ENCODE measurements around the gene C1QTNF8. TPM values are rescaled to one million over a fixed set of nuclear protein-coding genes. Genes with fewer than 3 reads are reported as not detected.

C1QTNF8 gene
- total RNA-seq (not detected), polyA plus RNA-seq (not detected)
- long read RNA-seq, donor 1 = 0 reads
- long read RNA-seq, donor 2 = 0 reads
- long read RNA-seq, donor 3 = 0 reads

GRCh38 chr16:1096169-1097082 lies at the start of gene C1QTNF8:
Gene C1QTNF8 (minus strand): TSS chr16:1096244. CDS start chr16:1094922, 1,322 bp downstream.
- H3K4me3 ChIP-seq = no peak within 1 kb of the TSS
- TF ChIP-seq, protein P1, sequence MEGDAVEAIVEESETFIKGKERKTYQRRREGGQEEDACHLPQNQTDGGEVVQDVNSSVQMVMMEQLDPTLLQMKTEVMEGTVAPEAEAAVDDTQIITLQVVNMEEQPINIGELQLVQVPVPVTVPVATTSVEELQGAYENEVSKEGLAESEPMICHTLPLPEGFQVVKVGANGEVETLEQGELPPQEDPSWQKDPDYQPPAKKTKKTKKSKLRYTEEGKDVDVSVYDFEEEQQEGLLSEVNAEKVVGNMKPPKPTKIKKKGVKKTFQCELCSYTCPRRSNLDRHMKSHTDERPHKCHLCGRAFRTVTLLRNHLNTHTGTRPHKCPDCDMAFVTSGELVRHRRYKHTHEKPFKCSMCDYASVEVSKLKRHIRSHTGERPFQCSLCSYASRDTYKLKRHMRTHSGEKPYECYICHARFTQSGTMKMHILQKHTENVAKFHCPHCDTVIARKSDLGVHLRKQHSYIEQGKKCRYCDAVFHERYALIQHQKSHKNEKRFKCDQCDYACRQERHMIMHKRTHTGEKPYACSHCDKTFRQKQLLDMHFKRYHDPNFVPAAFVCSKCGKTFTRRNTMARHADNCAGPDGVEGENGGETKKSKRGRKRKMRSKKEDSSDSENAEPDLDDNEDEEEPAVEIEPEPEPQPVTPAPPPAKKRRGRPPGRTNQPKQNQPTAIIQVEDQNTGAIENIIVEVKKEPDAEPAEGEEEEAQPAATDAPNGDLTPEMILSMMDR (IDR thresholded peaks at IDR 0.05) = no peak
- no peak for TF ChIP-seq POLR2A (IDR thresholded peaks at IDR 0.05)
- H3K4me1 ChIP-seq = peaks cover 0 to 38% (median 15%) of the 10 kb centered on the region in 12 donors
- peak within 1 kb of the TSS in 10 of 12 donors; percentile 75 to 92 (median 86) for H3K27ac ChIP-seq
- no peaks in the 10 kb centered on the region for H3K36me3 ChIP-seq
- H3K27me3 ChIP-seq = peaks cover 0 to 32% (median under 1%) of the 10 kb centered on the region in 9 donors
- no peaks in the 10 kb centered on the region for H3K9me3 ChIP-seq
- 46 to 65% (median 59%) methylated on average over 17 to 55 of the region's 55 CpGs for whole genome bisulfite sequencing, 4 donors
- ATAC-seq (no peak), DNase-seq (no peak)
- intact Hi-C loops (cut with DNase I) = loop anchor here in 3 of 10 donors (1.0 to 10.0 kb wide), 3 partner anchors 21 to 284 kb away; no protein-coding TSS in a partner anchor

GRCh38 chr16:1145383-1146100 lies 49.5 kb upstream of the C1QTNF8 start:
- intact Hi-C loops (cut with DNase I) = no loop called here
- WGBS, 4 donors = 66 to 70% (median 68%) methylated on average over 17 to 30 of the region's 30 CpGs
- Histone ChIP-seq H3K36me3 (no peaks in the 10 kb centered on the region), H3K9me3 (peaks cover 0 to 4% (median 0%) of the 10 kb centered on the region in 12 donors), H3K4me3 (no peak overlapping the region), H3K27ac (no peak overlapping the region), H3K4me1 (no peaks in the 10 kb centered on the region), H3K27me3 (peaks cover 0 to 24% (median 2%) of the 10 kb centered on the region in 9 donors)
- DNase-seq (no peak), ATAC-seq (no peak)
- TF ChIP-seq, protein P1 (IDR thresholded peaks at IDR 0.05) = no peak
- no peak for TF ChIP-seq POLR2A (IDR thresholded peaks at IDR 0.05)

DNA sequence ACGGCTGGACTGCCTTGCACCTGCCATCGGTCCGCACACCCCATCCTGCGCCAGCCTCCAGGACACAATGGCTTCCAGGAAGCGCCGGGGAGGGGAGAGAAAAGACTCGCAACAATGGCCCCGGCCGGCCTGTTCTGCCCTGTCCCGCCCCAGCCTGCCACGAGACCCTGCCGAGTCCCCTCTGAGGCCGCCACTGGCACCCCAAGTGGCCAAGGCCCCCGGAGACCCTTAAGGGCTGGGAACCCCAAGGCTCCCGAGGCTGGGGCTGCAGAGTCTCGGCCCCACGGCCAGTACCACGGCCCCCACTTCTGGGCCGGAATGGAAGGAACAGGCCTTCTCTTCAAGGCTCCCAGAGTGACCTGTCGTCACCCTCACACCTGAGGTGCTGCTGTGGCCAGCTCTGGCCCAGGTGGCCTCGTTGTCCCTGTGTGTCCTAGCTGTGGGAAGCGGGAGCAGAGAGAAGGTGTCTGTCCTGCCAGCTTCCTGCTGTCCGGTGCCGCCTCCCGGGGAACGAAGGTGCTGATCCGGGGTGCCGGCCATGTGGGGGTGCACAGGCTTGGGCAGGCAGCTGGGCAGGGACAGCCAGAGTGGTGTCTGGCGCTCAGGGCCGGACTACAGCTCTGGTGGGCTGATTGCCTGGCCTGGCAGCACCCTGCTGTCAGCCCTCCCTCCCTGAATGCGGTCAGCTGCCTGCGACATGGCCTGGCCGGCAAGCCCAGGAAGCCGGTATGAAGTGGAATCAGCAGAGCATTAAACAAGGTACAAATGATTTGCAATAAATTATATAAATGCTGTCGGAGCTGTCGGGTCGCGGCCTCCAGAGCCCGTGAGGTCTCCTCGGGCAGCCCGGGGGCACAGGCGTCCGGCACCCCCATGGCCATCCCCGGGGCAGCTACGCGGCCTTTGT lies 48.7 kb upstream of the C1QTNF8 start:
- intact Hi-C loops (cut with DNase I) = no loop called here

More for the DNA sequence above, 48.7 kb upstream of the C1QTNF8 start:
- ATAC-seq (no peak), DNase-seq (no peak)
- Histone ChIP-seq H3K36me3 (no peaks in the 10 kb centered on the region), H3K4me3 (no peak overlapping the region), H3K27ac (no peak overlapping the region), H3K27me3 (peaks cover 0 to 30% (median 4%) of the 10 kb centered on the region in 9 donors), H3K9me3 (peaks cover 0 to 4% (median 0%) of the 10 kb centered on the region in 12 donors), H3K4me1 (no peaks in the 10 kb centered on the region)
- no peak for TF ChIP-seq POLR2A (IDR thresholded peaks at IDR 0.05)
- TF ChIP-seq, protein P1 (IDR thresholded peaks at IDR 0.05) = no peak
- 75 to 82% (median 77%) methylated on average over 42 to 46 of the region's 46 CpGs for WGBS, 4 donors
